SK-N-SH treated with all-trans-retinoic acid at 6 μM for 48 hours (cell line): ENCODE measurements around the gene APOL6.

Source experiments
- ATAC-seq: fragments of 200-7000 bp; cut with Tn5 transposase; 3 replicates; pipeline ENCODE4 v1.9.1; 2020; ENCODE audit warnings: mild to moderate bottlenecking, moderate library complexity
- ARNTL ChIP-seq: fragments of 450-650 bp; formaldehyde crosslinking; IDR thresholded peaks from 2 replicates; pipeline ENCODE4 v1.5.0; 2020; ENCODE audit warnings: low read depth, mild to moderate bottlenecking, moderate library complexity, borderline replicate concordance
- BACH2 ChIP-seq: fragments of 250-450 bp; sonication (Bioruptor Pico); IDR thresholded peaks from 2 replicates; pipeline ENCODE4 v1.9.0; 2021; ENCODE audit warnings: mild to moderate bottlenecking, borderline replicate concordance
- CREB5 ChIP-seq: fragments of 250-450 bp; sonication (Bioruptor Pico); IDR thresholded peaks from 2 replicates; pipeline ENCODE4 v1.5.1; 2020; ENCODE audit warnings: low read depth, mild to moderate bottlenecking, moderate library complexity
- CSDC2 ChIP-seq: fragments of 250-450 bp; sonication (Bioruptor Pico); IDR thresholded peaks from 2 replicates; pipeline ENCODE4 v1.5.0; 2020; ENCODE audit warnings: mild to moderate bottlenecking, moderate library complexity
- CSRNP3 ChIP-seq: fragments of 250-450 bp; sonication (Bioruptor Pico); IDR thresholded peaks from 2 replicates; pipeline ENCODE4 v1.5.1; 2021; ENCODE audit warnings: mild to moderate bottlenecking, moderate library complexity
- ESRRG ChIP-seq: fragments of 250-450 bp; sonication (Bioruptor Pico); IDR thresholded peaks from 2 replicates; pipeline ENCODE4 v1.6.1; 2021; ENCODE audit warnings: mild to moderate bottlenecking
- GLIS3 ChIP-seq: fragments of 250-450 bp; sonication (Bioruptor Pico); IDR thresholded peaks from 2 replicates; pipeline ENCODE4 v1.5.0; 2020; ENCODE audit warnings: mild to moderate bottlenecking, moderate library complexity
- ISL1 ChIP-seq: fragments of 250-450 bp; sonication (Bioruptor Pico); IDR thresholded peaks from 2 replicates; pipeline ENCODE4 v2.1.2; 2022; ENCODE audit warnings: mild to moderate bottlenecking, moderate library complexity
- OSR1 ChIP-seq: fragments of 250-450 bp; sonication (Bioruptor Pico); IDR thresholded peaks from 2 replicates; pipeline ENCODE4 v1.8.0; 2022; ENCODE audit warnings: moderate library complexity, mild to moderate bottlenecking, inconsistent platforms
- PATZ1 ChIP-seq: fragments of 250-450 bp; sonication (Bioruptor Pico); IDR thresholded peaks from 2 replicates; pipeline ENCODE4 v1.8.0; 2020; ENCODE audit warnings: mild to moderate bottlenecking, moderate library complexity, borderline replicate concordance
- POU6F1 ChIP-seq: fragments of 250-450 bp; sonication (Bioruptor Pico); IDR thresholded peaks from 2 replicates; pipeline ENCODE4 v1.8.0; 2021; ENCODE audit warnings: low read depth, mild to moderate bottlenecking, moderate library complexity, borderline replicate concordance
- PPARA ChIP-seq: fragments of 250-450 bp; sonication (Bioruptor Pico); IDR thresholded peaks from 2 replicates; pipeline ENCODE4 v1.5.0; 2020; ENCODE audit warnings: mild to moderate bottlenecking, borderline replicate concordance
- RARB ChIP-seq: fragments of 250-450 bp; sonication (Bioruptor Pico); IDR thresholded peaks from 2 replicates; pipeline ENCODE4 v1.8.0; 2021; ENCODE audit warnings: mild to moderate bottlenecking, moderate library complexity
- SNAI2 ChIP-seq: fragments of 250-450 bp; sonication (Bioruptor Pico); IDR thresholded peaks from 2 replicates; pipeline ENCODE4 v1.5.0; 2020; ENCODE audit warnings: mild to moderate bottlenecking, moderate library complexity
- TCF4 ChIP-seq: fragments of 250-450 bp; sonication (Bioruptor Pico); IDR thresholded peaks from 2 replicates; pipeline ENCODE4 v1.8.0; 2021; ENCODE audit warnings: mild to moderate bottlenecking, moderate library complexity, borderline replicate concordance
- TOX ChIP-seq: fragments of 250-450 bp; sonication (Bioruptor Pico); IDR thresholded peaks from 2 replicates; pipeline ENCODE4 v1.8.0; 2021; ENCODE audit warnings: mild to moderate bottlenecking, moderate library complexity, borderline replicate concordance
- TSHZ2 ChIP-seq: fragments of 250-450 bp; sonication (Bioruptor Pico); IDR thresholded peaks from 2 replicates; pipeline ENCODE4 v1.5.0; 2020; ENCODE audit warnings: mild to moderate bottlenecking, moderate library complexity
- ZFP3 ChIP-seq: fragments of 250-450 bp; sonication (Bioruptor Pico); IDR thresholded peaks from 2 replicates; pipeline ENCODE4 v1.5.0; 2020; ENCODE audit warnings: mild to moderate bottlenecking, moderate library complexity
- ZFP30 ChIP-seq: fragments of 450-650 bp; formaldehyde crosslinking; IDR thresholded peaks from 2 replicates; pipeline ENCODE4 v1.5.0; 2022; ENCODE audit warnings: mild to moderate bottlenecking, moderate library complexity
- ZNF565 ChIP-seq: fragments of 450-650 bp; formaldehyde crosslinking; conservative IDR thresholded peaks from 2 replicates; pipeline ENCODE4 v1.5.0; 2020; ENCODE audit warnings: low read depth, mild to moderate bottlenecking, moderate library complexity
- ZNF70 ChIP-seq: fragments of 450-650 bp; formaldehyde crosslinking; IDR thresholded peaks from 2 replicates; pipeline ENCODE4 v1.5.0; 2020; ENCODE audit warnings: mild to moderate bottlenecking, moderate library complexity
- ZNF8 ChIP-seq: fragments of 450-650 bp; formaldehyde crosslinking; IDR thresholded peaks from 2 replicates; pipeline ENCODE4 v1.5.0; 2020; ENCODE audit warnings: mild to moderate bottlenecking, moderate library complexity

The APOL6 gene

GRCh38 chr22:35601743-35602615, 46.3 kb upstream of the APOL6 start (continued):
- TF ChIP-seq ZNF70 (CRISPR knock-in tag): no peak
- no peak for TF ChIP-seq ZFP3 (CRISPR knock-in tag)
- TF ChIP-seq ZNF565 (CRISPR knock-in tag): no peak
- TF ChIP-seq PPARA (CRISPR knock-in tag): no peak
- no peak for TF ChIP-seq PATZ1 (CRISPR knock-in tag)
- no peak for TF ChIP-seq ISL1 (CRISPR knock-in tag)
- no peak for TF ChIP-seq TCF4 (CRISPR knock-in tag)
- no peak for TF ChIP-seq SNAI2
- TF ChIP-seq TOX (CRISPR knock-in tag): no peak
- no peak for TF ChIP-seq RARB (CRISPR knock-in tag)
- TF ChIP-seq ARNTL (CRISPR knock-in tag): no peak
- no peak for TF ChIP-seq ZFP30 (CRISPR knock-in tag)

- no peak for TF ChIP-seq CSDC2 (CRISPR knock-in tag)
- no peak for TF ChIP-seq ZFP3 (CRISPR knock-in tag)
- TF ChIP-seq TOX (CRISPR knock-in tag): no peak
- peak; percentile 26; the same call in 1 of the 2 replicates for TF ChIP-seq TSHZ2 (CRISPR knock-in tag)
- TF ChIP-seq POU6F1 (CRISPR knock-in tag): no peak
- TF ChIP-seq PPARA (CRISPR knock-in tag): no peak
- TF ChIP-seq TCF4 (CRISPR knock-in tag): peak; percentile 81
- no peak for TF ChIP-seq CSRNP3 (CRISPR knock-in tag)
- TF ChIP-seq ZNF565 (CRISPR knock-in tag): no peak
- TF ChIP-seq PATZ1 (CRISPR knock-in tag): no peak
- no peak for TF ChIP-seq ARNTL (CRISPR knock-in tag)
- no peak for TF ChIP-seq ESRRG (CRISPR knock-in tag)
- TF ChIP-seq BACH2 (CRISPR knock-in tag): no peak
- TF ChIP-seq GLIS3 (CRISPR knock-in tag): no peak
- TF ChIP-seq ZNF8 (CRISPR knock-in tag): no peak
- no peak for TF ChIP-seq ZNF70 (CRISPR knock-in tag)
- TF ChIP-seq RARB (CRISPR knock-in tag): no peak
- TF ChIP-seq CREB5 (CRISPR knock-in tag): peak; percentile 39; the same call in 1 of the 2 replicates
- TF ChIP-seq ISL1 (CRISPR knock-in tag): no peak
- no peak for TF ChIP-seq ZFP30 (CRISPR knock-in tag)
- no peak for TF ChIP-seq SNAI2
- TF ChIP-seq OSR1 (CRISPR knock-in tag): no peak
- peak; percentile 37 for ATAC-seq
Measured at GRCh38 chr22:35604621-35605368, 43.5 kb upstream of the APOL6 start.
